Measurements from ENCODE around the gene PAPPA.

DNA sequence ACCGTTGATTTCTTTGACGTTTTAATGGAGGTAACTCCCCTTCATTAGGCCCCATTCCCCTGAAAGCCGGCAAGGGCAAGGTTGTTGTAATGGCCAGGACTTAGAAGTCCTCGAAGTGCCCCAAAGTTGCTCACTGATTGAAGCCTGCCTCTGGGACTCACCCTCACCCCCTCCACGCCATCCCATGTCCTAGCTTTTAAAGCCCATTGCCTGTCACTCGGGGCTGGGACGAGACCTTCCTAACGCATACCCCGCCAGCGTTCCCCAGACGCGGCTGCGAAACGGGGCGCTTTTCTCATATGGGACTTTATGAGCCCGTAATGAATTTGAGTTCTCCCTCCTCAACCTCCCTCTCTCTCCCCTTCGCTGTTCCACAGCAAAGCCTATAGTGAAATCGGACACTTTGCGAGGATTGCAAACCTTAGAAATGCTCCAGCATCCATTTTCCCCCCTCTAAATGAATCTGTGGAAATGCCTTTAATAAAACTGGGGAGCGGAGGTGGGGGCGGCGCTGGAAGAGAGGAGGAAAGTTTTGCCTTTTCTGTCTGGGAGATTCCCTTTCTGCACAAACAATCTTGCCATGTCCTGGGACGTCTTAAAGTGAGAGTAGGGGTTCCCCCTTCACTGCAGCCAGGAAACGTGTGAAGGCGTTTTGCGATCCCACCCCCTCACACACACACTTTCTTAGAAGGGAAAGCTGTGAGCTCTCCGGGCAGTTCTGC is 1.5 kb downstream of the PAPPA start:
- TF ChIP-seq, protein P1, sequence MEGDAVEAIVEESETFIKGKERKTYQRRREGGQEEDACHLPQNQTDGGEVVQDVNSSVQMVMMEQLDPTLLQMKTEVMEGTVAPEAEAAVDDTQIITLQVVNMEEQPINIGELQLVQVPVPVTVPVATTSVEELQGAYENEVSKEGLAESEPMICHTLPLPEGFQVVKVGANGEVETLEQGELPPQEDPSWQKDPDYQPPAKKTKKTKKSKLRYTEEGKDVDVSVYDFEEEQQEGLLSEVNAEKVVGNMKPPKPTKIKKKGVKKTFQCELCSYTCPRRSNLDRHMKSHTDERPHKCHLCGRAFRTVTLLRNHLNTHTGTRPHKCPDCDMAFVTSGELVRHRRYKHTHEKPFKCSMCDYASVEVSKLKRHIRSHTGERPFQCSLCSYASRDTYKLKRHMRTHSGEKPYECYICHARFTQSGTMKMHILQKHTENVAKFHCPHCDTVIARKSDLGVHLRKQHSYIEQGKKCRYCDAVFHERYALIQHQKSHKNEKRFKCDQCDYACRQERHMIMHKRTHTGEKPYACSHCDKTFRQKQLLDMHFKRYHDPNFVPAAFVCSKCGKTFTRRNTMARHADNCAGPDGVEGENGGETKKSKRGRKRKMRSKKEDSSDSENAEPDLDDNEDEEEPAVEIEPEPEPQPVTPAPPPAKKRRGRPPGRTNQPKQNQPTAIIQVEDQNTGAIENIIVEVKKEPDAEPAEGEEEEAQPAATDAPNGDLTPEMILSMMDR (conservative IDR thresholded peaks at IDR 0.05 in 1 of 2, IDR thresholded peaks at IDR 0.05 in 1 of 2; ENCODE audit: extremely low read depth in 1 of 2, insufficient read depth in 1 of 2, low read depth in 1 of 2, low read length in 2 of 2): no peak
- TF ChIP-seq EZH2 (IDR thresholded peaks at IDR 0.05; ENCODE audit: borderline replicate concordance, low read length): no peak

All from mammary epithelial cell (primary cell).